Erythroblast (primary cell): Measurements from ENCODE around the gene ANLN.

Source experiments
- GATA1 ChIP-seq: IDR thresholded peaks from 2 replicates; pipeline ENCODE4 v1.6.1; 2011; ENCODE audit warnings: low read depth, mild to moderate bottlenecking, control low read depth, low read length, moderate library complexity
- POLR2A ChIP-seq: IDR thresholded peaks from 2 replicates; pipeline ENCODE4 v1.6.1; 2011; ENCODE audit warnings: mild to moderate bottlenecking, low read length

DNA sequence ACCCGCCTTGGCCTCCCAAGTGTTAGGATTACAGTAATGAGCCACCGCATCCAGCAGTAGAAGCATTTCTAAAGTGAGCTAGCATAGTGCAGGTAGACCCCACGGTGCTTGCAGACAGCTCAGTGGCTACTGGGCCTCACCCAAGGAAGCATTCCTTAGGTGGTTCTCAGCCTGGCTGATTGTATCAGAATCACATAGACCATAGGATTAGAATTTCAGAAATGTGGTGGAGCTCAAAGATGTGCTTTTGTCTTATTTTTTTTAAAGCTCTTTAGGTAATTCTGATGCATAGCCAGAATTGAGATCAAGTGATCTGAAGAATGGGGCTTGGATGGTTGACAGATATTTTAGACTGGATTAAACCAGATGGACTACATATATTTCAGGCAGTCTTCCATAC, 10.9 kb downstream of the ANLN start:
- no peak for TF ChIP-seq POLR2A
- TF ChIP-seq GATA1: no peak
